HG03139 (cell line): ENCODE measurements around the gene CNTF.
A peak's percentile ranks its signal among the peaks of the same experiment; 100 is the strongest.

Experiments
- ATAC-seq: cut with Tn5 transposase; IDR thresholded peaks from one replicate; pipeline ENCODE4 v1.9.1; 2021; ENCODE audit not compliant: unreplicated experiment

The CNTF gene

DNA sequence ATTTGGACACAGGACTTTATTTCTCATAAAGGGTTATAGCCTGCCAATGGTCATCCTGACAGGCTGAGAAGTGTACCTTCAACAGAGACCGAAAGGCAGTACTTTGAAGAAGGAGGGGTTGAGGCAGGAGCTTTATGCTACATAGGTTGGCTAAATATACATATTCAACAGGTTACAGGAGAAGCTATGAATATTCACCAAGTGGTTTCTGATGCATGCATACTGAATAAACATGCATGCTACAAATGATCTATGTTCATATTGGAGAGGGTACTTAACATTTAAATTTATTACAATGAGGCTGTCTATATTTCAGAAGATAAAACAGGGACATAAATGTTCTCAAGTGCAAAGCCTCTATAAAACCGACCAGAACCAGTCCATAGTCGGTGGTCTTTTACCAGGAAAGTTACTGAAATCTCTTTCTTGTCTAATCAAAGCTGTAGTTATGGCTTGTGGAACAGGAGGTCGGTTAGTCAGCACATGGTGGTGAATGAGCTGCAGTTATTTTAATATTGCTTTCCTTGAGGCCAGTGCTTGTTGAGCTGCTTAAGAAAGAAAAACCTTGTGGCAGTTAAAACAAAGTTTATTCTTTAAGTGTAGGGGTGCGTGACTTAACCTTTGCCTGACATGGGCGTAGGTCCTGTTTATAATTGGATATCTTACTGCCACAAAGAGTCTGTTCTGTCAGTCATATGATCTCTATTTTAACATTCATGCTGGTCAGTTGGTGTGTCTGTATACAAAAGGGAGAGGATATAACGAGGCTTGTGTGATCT, 19.5 kb downstream of the CNTF start:
- no peak for ATAC-seq

DNA sequence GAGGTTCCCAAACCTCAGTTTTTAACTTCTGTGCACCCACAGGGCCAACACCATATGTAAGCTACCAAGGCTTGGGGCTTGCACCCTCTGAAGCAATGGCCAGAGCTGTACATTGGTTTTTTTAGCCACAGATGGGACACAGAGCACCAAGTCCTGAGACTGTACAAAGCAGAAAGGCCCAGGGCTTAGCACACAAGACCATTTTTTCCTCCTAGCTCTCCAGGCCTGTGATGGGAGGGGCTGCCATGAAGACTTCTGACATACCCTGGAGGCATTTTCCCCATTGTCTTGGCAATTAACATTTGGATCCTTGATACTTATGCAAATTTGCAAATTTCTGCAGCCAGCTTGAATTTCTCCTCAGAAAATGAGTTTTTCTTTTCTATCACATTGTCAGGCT, 23.4 kb downstream of the CNTF start:
- ATAC-seq, result no peak

DNA sequence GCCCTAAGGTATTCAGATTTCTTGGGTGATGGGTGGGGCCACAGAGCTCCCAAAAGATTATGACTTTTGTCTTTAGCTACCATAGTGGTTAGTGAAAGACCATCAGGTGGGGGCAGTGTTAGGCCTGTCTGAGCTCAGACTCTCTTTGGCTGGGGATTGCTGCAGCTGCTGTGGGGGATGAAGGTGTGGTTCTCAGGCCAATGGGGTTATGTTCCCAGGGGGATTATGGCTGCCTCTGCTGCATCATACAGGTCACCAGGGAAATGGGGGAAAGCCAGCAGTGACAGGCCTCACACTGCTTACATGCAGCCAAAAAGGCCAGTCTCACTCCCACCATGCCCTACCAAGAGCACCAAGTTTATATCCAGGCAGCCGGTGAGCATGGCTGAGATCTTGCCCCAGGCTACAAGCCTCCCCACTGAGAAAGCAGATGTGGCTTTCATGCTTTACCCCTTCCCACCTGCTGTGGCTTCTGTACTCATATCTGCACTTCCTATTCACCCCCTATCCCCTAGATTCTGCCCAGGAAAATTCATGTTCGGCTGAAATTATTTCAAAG, 24.8 kb downstream of the CNTF start:
- peak; percentile 89 for ATAC-seq

- ATAC-seq, result no peak
Measured at GRCh38 chr11:58647866-58648265, 25.4 kb downstream of the CNTF start.

- no peak for ATAC-seq
Measured at GRCh38 chr11:58649623-58650022, 27.2 kb downstream of the CNTF start.

DNA sequence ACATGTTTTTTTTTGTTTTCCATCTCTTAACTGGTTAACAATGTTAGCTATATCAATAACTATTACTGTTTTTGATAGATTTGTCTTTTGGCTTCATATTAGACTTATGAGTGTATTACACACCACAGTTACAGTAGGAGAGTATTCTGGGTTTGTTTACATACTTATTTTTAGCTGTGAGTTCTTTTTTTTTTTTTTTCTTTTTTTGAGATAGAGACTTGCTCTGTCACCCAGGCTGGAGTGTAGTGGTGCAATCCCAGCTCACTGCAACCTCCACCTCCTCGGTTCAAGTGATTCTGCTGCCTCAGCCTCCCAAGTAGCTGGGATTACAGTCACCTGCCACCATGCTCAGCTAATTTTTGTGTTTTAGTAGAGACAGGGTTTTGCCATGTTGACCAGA, 28.0 kb downstream of the CNTF start:
- no peak for ATAC-seq

DNA sequence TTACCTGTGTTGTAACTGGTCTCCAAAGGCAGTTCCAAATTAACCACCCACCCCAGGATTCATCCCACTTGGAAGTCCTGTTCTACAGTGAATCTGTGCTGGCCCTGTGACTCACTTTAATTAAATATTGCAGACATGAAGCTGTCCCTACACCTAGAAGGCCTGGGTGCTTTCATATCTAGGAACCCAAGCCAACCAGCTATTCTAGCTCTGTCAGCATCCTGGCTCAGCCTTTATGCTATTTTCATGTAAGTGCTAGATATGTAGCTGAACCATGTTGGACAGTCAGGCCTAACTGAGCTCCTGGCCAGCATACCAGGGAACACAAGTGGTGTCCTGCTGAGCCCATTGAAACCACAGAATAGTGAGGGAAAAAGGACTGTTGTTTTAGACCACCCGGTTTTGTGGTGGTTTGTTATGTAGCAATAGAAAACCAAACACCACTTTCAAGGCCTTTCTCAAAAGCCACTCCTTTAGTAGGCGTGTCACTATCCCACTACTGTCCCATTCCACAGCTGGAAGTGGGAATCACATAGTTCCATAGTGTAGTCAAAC, 30.3 kb downstream of the CNTF start:
- ATAC-seq, result no peak

- peak; percentile 91 for ATAC-seq
Measured at GRCh38 chr11:58654079-58654907, 31.8 kb downstream of the CNTF start.

DNA sequence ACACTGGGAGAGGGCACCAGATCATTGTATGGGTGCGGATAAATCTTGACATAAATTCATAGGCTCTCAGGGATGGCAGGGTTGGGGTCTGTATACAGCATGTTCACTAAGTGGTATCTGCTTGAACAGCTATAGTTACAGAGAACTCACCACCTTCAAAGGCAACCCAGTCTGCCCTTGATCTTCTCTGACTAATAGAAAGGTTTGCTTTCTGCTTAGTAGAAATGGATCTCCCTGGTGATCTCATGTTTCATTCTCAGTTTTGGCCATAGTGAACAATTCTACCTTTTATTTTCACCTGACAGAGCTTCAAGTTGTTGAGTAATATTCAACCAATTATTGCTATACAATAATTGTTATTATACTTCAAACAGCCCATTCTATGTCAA, 32.4 kb downstream of the CNTF start:
- no peak for ATAC-seq

- no peak for ATAC-seq
Measured at GRCh38 chr11:58656348-58656747, 33.9 kb downstream of the CNTF start.

- ATAC-seq, result no peak
Measured at GRCh38 chr11:58658623-58659022, 36.2 kb downstream of the CNTF start.

GRCh38 chr11:58659404-58659803, 36.9 kb downstream of the CNTF start:
- ATAC-seq, result no peak

DNA sequence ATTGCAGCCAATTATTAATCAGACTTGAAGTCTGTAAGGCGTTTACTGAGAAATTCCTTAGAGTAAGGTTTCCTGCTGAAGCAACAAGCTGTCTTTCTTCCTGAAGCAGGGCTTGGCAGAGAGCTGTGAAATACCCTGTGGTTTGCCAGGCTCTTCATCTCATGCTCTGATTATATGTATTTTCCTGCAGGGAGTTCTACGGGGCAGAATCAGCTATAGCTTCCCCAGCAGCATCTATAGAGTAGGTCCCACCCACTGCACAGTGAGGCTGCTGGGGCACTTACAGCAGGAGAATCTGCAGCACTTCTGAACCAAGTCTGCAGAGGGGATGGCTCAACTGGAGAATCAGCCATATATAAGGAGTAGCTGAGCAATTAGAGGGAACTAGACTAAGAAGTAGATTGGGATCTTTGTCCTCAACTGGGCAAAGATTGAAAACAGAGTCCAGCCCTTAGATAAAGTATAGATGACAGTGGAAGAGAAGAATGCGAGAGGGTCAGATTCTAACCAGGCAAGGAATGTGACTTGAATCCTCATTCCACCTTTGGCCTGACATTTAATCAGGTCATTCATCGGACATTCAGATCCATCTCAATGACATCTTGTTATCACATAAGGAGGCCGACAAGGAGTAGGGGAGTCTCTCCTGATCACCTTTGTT, 37.6 kb downstream of the CNTF start:
- no peak for ATAC-seq

DNA sequence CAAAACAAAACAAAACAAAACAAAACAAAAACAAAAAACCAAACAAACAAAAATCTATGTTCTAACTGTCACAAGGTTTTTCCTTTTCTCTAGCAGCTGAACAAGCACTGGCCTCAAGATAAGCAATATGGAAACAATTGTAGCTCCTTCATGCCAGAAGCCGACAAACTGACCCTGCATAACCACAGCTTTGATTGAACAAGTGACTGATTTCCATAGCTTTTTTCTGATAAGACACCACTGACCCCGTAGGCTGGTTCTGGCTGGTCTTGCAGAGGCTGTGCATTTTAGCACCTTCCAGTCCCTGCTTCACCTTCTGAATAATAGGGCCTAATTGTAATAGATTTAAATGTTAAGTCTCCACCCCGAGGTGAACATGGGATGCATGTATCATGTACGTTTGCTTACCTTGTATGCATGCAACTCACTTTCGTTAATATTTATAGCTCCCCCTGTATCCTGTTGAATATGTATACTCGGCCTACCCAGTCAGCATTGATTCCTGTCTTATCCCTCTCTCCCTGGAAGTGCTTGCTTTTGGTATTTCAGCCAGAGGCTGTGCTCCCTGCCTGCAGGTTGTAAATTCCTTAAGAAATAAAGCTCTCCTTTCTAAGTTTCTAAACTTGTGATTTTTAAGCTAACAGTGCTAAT, 49.6 kb downstream of the CNTF start:
- ATAC-seq, result no peak

DNA sequence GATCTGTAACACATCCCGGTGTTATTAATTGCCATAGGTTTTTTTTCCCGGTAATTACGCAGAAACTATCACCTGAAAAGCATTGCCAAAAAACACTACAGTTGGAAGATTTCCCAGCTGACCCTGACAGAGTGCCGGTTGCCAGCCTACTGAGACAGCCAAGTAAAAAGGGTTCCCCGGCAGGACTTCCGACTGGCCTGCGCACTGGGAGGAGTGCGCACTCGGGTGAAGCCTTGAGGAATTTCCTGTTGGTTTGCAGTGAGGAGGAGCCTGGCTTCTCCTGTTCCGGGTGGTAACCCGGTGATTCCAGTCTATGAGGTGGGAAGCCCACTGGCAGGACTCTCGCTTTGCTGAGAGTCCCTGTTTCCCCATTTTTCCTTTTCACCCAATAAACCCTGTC, 52.1 kb downstream of the CNTF start:
- no peak for ATAC-seq
